Spleen (tissue), 11 donors: ENCODE data around the gene CHD9NB. TPM values are rescaled to one million over a fixed set of nuclear protein-coding genes. Genes with fewer than 3 reads are reported as not detected.

Experiments used
- DNase-seq: peaks from one replicate; pipeline ENCODE4 v3.0.0-alpha.2; 2020
- H3K27ac ChIP-seq, 8 donors: fragments of 200-600 bp; sonication (generic) in 7 of 8; 1 replicate in 4 of 8; 2 replicates in 4 of 8; pipeline versions ENCODE4 v1.5.0 to v1.8.0; 2016 to 2021; ENCODE audit warnings: inconsistent platforms in 4 of 8, mild to moderate bottlenecking in 4 of 8, moderate library complexity in 1 of 8
- H3K27me3 ChIP-seq, 7 donors: fragments of 200-600 bp; sonication (generic) in 6 of 7; replicated peaks in 1 of 7; 1 replicate in 4 of 7; 2 replicates in 3 of 7; pipeline versions ENCODE4 v1.5.0 to v1.8.0; 2016 to 2021; ENCODE audit warnings: inconsistent platforms in 3 of 7, mild to moderate bottlenecking in 1 of 7
- H3K36me3 ChIP-seq, 6 donors: fragments of 200-600 bp; sonication (generic) in 5 of 6; 1 replicate in 4 of 6; 2 replicates in 2 of 6; pipeline versions ENCODE4 v1.5.0 to v1.8.0; 2016 to 2021; ENCODE audit warnings: inconsistent platforms in 2 of 6
- H3K4me1 ChIP-seq, 6 donors: fragments of 200-600 bp; sonication (generic) in 5 of 6; 1 replicate in 3 of 6; 2 replicates in 3 of 6; pipeline versions ENCODE4 v1.5.0 to v1.8.0; 2016 to 2021; ENCODE audit warnings: inconsistent platforms in 3 of 6
- H3K4me3 ChIP-seq, 8 donors: fragments of 200-600 bp; sonication (generic) in 7 of 8; 1 replicate in 4 of 8; 2 replicates in 4 of 8; pipeline versions ENCODE4 v1.5.0 to v1.8.0; 2016 to 2021; ENCODE audit warnings: inconsistent platforms in 4 of 8, mild to moderate bottlenecking in 4 of 8, moderate library complexity in 2 of 8
- H3K9me3 ChIP-seq, 8 donors: fragments of 200-600 bp; sonication (generic) in 7 of 8; 1 replicate in 4 of 8; 2 replicates in 4 of 8; pipeline versions ENCODE4 v1.5.0 to v1.8.0; 2016 to 2021; ENCODE audit warnings: inconsistent platforms in 4 of 8
- POLR2A ChIP-seq, 3 donors: fragments of 450-650 bp; IDR thresholded peaks; one replicate each; pipeline ENCODE4 v1.5.1; 2017; ENCODE audit warnings: antibody characterized with exemption in 3 of 3, mild to moderate bottlenecking in 1 of 3
- POLR2AphosphoS5 ChIP-seq, 3 donors: sonication (generic); formaldehyde crosslinking; IDR thresholded peaks; one replicate each; pipeline ENCODE4 v1.5.1; 2017; ENCODE audit warnings: antibody characterized with exemption in 3 of 3
- WGBS, 5 donors: extraction: QIAGEN DNeasy Blood & Tissue Kit in 3 of 5; methylation state at CpG; one replicate each; pipeline versions ENCODE4 v1.1.5 to v1.1.7; 2013 to 2018; 5-methylcytosine and 5-hydroxymethylcytosine counted together
- intact Hi-C: fragments of 100-400 bp; cut with DNase I; formaldehyde crosslinking; loops from one replicate; pipeline ENCODE4 v1.15.0; 2023; ENCODE audit warnings: low total_unique reads
- polyA plus RNA-seq, 3 donors: library from polyadenylated mRNA; stranded (reverse); fragments of 200-250 nt; gene quantifications; one replicate each; pipeline ENCODE4 v1.2.1, GENCODE V29; 2013
- total RNA-seq, 7 donors: library from RNA; depleted of rRNA in 3 of 7; stranded (reverse); fragments of >200 nt in 3 of 7; fragmentation: NEBNext Ultra II Directional in 4 of 7; extraction: Animal tissue kit (Norgen Biotek cat#: 25700) in 4 of 7; gene quantifications; one replicate each; pipeline versions ENCODE4 v1.1.0 to v1.2.1, GENCODE V29; 2016 to 2021
- TF ChIP-seq, protein P1 (sequence below), 11 experiments: fragments of 200-600 bp in 7 of 11; fragments of 450-650 bp in 4 of 11; sonication (generic) in 4 of 11; IDR thresholded peaks in 8 of 11; conservative IDR thresholded peaks in 3 of 11; 1 replicate in 7 of 11; 2 replicates in 4 of 11; pipeline versions ENCODE4 v1.4.0 to v1.8.0; 2016 to 2021; ENCODE audit warnings: antibody characterized with exemption in 11 of 11, inconsistent platforms in 4 of 11, mild to moderate bottlenecking in 1 of 11
- donor health status: healthy with polysubstance abuse.
- donor health status: DM: no; HTN: no; CAD: no; lungs with moderate emphysema.
- donor health status: DM: no; HTN: no; CAD: no.
- donor health status: Bipolar disorder and iron deficiency.
- donor health status: healthy.
- donor health status: DM: no; HTN: no; CAD: no.
- donor health status: DM: yes; HTN: yes; CAD: no.

The CHD9NB gene
- total and polyA plus RNA-seq, 10 donors: 0.10 to 0.27 TPM; not detected in 8

DNA sequence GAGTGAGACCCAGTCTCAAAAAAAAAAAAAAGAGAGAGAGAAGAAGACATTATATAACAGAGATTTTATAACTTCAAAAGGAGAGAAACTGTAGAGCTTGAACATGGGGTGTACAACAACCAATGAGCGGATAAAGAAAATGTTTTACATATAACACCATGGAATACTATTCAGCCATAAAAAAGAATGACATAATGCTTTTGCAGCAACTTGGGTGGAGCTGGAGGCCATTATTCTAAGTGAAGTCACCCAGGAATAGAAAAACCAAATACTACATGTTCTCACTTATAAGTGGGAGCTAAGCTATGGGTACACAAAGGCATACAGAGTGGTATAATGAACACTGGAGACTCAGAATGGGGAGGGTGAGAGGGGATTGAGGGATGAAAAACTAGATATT, 61.1 kb downstream of the CHD9NB start:
- TF ChIP-seq POLR2A (IDR thresholded peaks at IDR 0.05) (no peak), POLR2AphosphoS5 (IDR thresholded peaks at IDR 0.05) (no peak)
- TF ChIP-seq, protein P1, sequence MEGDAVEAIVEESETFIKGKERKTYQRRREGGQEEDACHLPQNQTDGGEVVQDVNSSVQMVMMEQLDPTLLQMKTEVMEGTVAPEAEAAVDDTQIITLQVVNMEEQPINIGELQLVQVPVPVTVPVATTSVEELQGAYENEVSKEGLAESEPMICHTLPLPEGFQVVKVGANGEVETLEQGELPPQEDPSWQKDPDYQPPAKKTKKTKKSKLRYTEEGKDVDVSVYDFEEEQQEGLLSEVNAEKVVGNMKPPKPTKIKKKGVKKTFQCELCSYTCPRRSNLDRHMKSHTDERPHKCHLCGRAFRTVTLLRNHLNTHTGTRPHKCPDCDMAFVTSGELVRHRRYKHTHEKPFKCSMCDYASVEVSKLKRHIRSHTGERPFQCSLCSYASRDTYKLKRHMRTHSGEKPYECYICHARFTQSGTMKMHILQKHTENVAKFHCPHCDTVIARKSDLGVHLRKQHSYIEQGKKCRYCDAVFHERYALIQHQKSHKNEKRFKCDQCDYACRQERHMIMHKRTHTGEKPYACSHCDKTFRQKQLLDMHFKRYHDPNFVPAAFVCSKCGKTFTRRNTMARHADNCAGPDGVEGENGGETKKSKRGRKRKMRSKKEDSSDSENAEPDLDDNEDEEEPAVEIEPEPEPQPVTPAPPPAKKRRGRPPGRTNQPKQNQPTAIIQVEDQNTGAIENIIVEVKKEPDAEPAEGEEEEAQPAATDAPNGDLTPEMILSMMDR (IDR thresholded peaks at IDR 0.05 in 8 of 11, conservative IDR thresholded peaks at IDR 0.05 in 3 of 11): no peak

More for the DNA sequence above, 61.1 kb downstream of the CHD9NB start:
- intact Hi-C loops: no loop called here
- Histone ChIP-seq H3K27ac (no peak overlapping the region), H3K4me1 (no peaks in the 10 kb centered on the region), H3K9me3 (peaks cover 0 to 4% (median 0%) of the 10 kb centered on the region in 8 donors), H3K4me3 (no peak overlapping the region), H3K27me3 (no peaks in the 10 kb centered on the region), H3K36me3 (no peaks in the 10 kb centered on the region)
- WGBS, 5 donors: 97 to 100% (median 100%) methylated on average over 1 of the region's 1 CpG
- DNase-seq: no peak

Other genes with a start within 250 kb of the CHD9NB start
- 10 to 100 TPM; 63.4 to 93.3 (median 77.6) TPM for gene CHD9, start 2.1 kb upstream of the CHD9NB start, total RNA-seq
- gene CHD9, start 2.1 kb upstream of the CHD9NB start, polyA plus RNA-seq: 10 to 100 TPM; 16.7 to 19.0 (median 17.6) TPM